ENCODE results near the gene ENPP6. TPM values are rescaled to one million over a fixed set of nuclear protein-coding genes. Genes with fewer than 3 reads are reported as not detected.

Gene ENPP6
- total and polyA plus RNA-seq, 2 donors (not counting 3 experiments of a cell fraction or from before 2014, with no cell fraction given), result not detected

DNA sequence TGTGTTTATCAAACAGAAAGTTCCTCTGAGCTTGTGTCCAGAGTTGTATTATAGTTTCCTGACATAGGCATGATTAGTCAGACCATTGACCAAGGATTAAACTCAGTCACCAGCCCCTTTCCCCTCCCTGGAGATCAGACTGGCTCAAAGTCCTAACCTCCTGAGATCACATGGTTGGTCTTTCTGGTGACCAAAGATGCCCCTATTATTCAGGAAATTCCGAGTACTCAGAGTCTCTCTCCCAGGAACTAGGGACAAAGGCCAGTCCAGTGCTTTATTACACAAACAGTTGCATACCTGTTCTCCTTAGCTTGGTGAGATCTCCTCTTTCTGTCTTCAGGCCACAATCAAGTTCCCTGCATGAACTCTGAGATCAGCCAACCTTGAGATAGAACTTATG, 14.5 kb upstream of the ENPP6 start:
- Histone ChIP-seq H2AFZ (ENCODE audit: low read depth, low read length) (no peak overlapping the region), H4K20me1 (replicated peaks; ENCODE audit: control insufficient read depth, extremely low read depth, insufficient read depth, low read length) (no peaks in the 10 kb centered on the region), H3K4me1 (ENCODE audit: control insufficient read depth, extremely low read depth, insufficient read depth, low read length) (no peaks in the 10 kb centered on the region), H3K36me3 (ENCODE audit: control insufficient read depth in 2 of 2, extremely low read depth in 1 of 2, insufficient read depth in 2 of 2, low read length in 2 of 2) (no peaks in the 10 kb centered on the region), H3K79me2 (ENCODE audit: control insufficient read depth, insufficient read depth, low read length) (no peaks in the 10 kb centered on the region), H3K9me1 (replicated peaks; ENCODE audit: control insufficient read depth, extremely low read depth, insufficient read depth, low read length) (no peaks in the 10 kb centered on the region), H3K9me3 (replicated peaks; ENCODE audit: control insufficient read depth, insufficient read depth, low read length) (no peaks in the 10 kb centered on the region), H3K4me3 (replicated peaks in 1 of 3; ENCODE audit: insufficient read depth in 1 of 3, low read depth in 1 of 3, low read length in 3 of 3) (no peak overlapping the region), H3K9ac (replicated peaks; ENCODE audit: extremely low read depth, insufficient read depth, low read length) (no peak overlapping the region), H3K4me2 (ENCODE audit: insufficient read depth, low read length) (no peak overlapping the region), H3K27ac (ENCODE audit: insufficient read depth, low read depth, low read length) (no peak overlapping the region), H3K27me3 (ENCODE audit: control insufficient read depth in 2 of 2, insufficient read depth in 2 of 2, low read length in 2 of 2) (peaks cover 3% of the 10 kb centered on the region in 2 experiments)
- no peak for FAIRE-seq
- ChIA-PET CTCF (no interaction called here), POLR2A (no interaction called here)
- dilution Hi-C loops (cut with MboI; ENCODE audit: extremely low pct_ligation_motif_present, low sequenced_read_pairs), result no loop called here
- no TSS peak for BruUV-seq (replicated peaks)
- no peak for DNase-seq (ENCODE audit: low read depth, low spot score)
- TF ChIP-seq JUN (IDR thresholded peaks at IDR 0.05; ENCODE audit: borderline replicate concordance, insufficient read depth, insufficient read length, low read depth) (no peak), GATA2 (IDR thresholded peaks at IDR 0.05; ENCODE audit: insufficient read depth, insufficient read length, low read depth, low read length) (no peak), POLR2AphosphoS5 (IDR thresholded peaks at IDR 0.05; ENCODE audit: insufficient read depth, low read depth, low read length) (no peak), EZH2 (IDR thresholded peaks at IDR 0.05; ENCODE audit: borderline replicate concordance, low read depth, low read length, severe bottlenecking) (no peak), MYC (IDR thresholded peaks at IDR 0.05; ENCODE audit: low read depth, low read length) (no peak)
- TF ChIP-seq, protein P1, sequence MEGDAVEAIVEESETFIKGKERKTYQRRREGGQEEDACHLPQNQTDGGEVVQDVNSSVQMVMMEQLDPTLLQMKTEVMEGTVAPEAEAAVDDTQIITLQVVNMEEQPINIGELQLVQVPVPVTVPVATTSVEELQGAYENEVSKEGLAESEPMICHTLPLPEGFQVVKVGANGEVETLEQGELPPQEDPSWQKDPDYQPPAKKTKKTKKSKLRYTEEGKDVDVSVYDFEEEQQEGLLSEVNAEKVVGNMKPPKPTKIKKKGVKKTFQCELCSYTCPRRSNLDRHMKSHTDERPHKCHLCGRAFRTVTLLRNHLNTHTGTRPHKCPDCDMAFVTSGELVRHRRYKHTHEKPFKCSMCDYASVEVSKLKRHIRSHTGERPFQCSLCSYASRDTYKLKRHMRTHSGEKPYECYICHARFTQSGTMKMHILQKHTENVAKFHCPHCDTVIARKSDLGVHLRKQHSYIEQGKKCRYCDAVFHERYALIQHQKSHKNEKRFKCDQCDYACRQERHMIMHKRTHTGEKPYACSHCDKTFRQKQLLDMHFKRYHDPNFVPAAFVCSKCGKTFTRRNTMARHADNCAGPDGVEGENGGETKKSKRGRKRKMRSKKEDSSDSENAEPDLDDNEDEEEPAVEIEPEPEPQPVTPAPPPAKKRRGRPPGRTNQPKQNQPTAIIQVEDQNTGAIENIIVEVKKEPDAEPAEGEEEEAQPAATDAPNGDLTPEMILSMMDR (IDR thresholded peaks at IDR 0.05; ENCODE audit: extremely low read depth in 1 of 2, insufficient read depth in 1 of 2, low read depth in 1 of 2, low read length in 2 of 2), result no peak
- intact Hi-C loops (cut with micrococcal nuclease), result no loop called here

DNA sequence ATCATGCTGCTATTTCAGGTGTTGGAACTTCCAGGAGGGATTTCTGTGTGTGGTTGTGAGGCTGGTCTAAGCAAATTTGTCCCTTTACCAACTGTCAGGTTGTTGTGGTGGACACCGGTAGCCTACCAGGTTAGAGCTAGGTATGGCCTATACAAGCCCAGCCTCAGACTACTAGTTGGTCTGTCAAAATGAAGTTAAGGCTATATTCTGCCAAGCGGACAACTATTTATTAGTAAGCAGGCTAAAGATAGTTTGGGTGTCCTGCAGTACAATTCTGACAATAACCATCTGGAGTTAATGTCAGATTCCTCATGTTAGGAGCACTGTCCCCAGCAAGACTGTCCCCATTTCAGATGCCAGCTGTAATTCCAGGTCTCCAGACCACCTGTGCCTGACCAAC, 13.9 kb upstream of the ENPP6 start:
- H3K4me3 ChIP-seq (replicated peaks in 1 of 3; ENCODE audit: insufficient read depth in 1 of 3, low read depth in 1 of 3, low read length in 3 of 3), result no peak overlapping the region
- dilution Hi-C loops (cut with MboI; ENCODE audit: extremely low pct_ligation_motif_present, low sequenced_read_pairs), result no loop called here
- no peaks in the 10 kb centered on the region for H3K36me3 ChIP-seq (ENCODE audit: control insufficient read depth in 2 of 2, extremely low read depth in 1 of 2, insufficient read depth in 2 of 2, low read length in 2 of 2)
- H3K9me1 ChIP-seq (replicated peaks; ENCODE audit: control insufficient read depth, extremely low read depth, insufficient read depth, low read length), result no peaks in the 10 kb centered on the region
- TF ChIP-seq, protein P2, sequence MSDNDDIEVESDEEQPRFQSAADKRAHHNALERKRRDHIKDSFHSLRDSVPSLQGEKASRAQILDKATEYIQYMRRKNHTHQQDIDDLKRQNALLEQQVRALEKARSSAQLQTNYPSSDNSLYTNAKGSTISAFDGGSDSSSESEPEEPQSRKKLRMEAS (IDR thresholded peaks at IDR 0.05; ENCODE audit: insufficient read depth, insufficient read length), result no peak
- TF ChIP-seq EZH2 (IDR thresholded peaks at IDR 0.05; ENCODE audit: borderline replicate concordance, low read depth, low read length, severe bottlenecking) (no peak), JUN (IDR thresholded peaks at IDR 0.05; ENCODE audit: borderline replicate concordance, insufficient read depth, insufficient read length, low read depth) (no peak), POLR2AphosphoS5 (IDR thresholded peaks at IDR 0.05; ENCODE audit: insufficient read depth, low read depth, low read length) (no peak), GATA2 (IDR thresholded peaks at IDR 0.05; ENCODE audit: insufficient read depth, insufficient read length, low read depth, low read length) (no peak), POLR2A (IDR thresholded peaks at IDR 0.05; ENCODE audit: low read depth, low read length) (no peak), FOS (IDR thresholded peaks at IDR 0.05; ENCODE audit: borderline replicate concordance, insufficient read depth, low read length) (no peak), MYC (IDR thresholded peaks at IDR 0.05; ENCODE audit: low read depth, low read length) (no peak)
- TF ChIP-seq, protein P1 (IDR thresholded peaks at IDR 0.05; ENCODE audit: extremely low read depth in 1 of 2, insufficient read depth in 1 of 2, low read depth in 1 of 2, low read length in 2 of 2), result no peak
- POLR2A ChIA-PET, result no interaction called here
- no peak overlapping the region for H2AFZ ChIP-seq (ENCODE audit: low read depth, low read length)
- CTCF ChIA-PET, result interaction anchor here (1.0 kb wide), 1 partner anchor 14 kb away, joined by 3 read pairs; the partner anchor contains the start of gene ENPP6
- intact Hi-C loops (cut with micrococcal nuclease), result no loop called here
- no peak overlapping the region for H3K27ac ChIP-seq (ENCODE audit: insufficient read depth, low read depth, low read length)
- FAIRE-seq (no peak), DNase-seq (ENCODE audit: low read depth, low spot score) (no peak)
- no peak overlapping the region for H3K4me2 ChIP-seq (ENCODE audit: insufficient read depth, low read length)
- H3K4me1 ChIP-seq (ENCODE audit: control insufficient read depth, extremely low read depth, insufficient read depth, low read length), result no peaks in the 10 kb centered on the region
- BruUV-seq (replicated peaks), result no TSS peak
- H3K9me3 ChIP-seq (replicated peaks; ENCODE audit: control insufficient read depth, insufficient read depth, low read length), result no peaks in the 10 kb centered on the region
- no peaks in the 10 kb centered on the region for H4K20me1 ChIP-seq (replicated peaks; ENCODE audit: control insufficient read depth, extremely low read depth, insufficient read depth, low read length)
- H3K27me3 ChIP-seq (ENCODE audit: control insufficient read depth in 2 of 2, insufficient read depth in 2 of 2, low read length in 2 of 2), result peaks cover 0 to under 1% of the 10 kb centered on the region in 2 experiments
- H3K79me2 ChIP-seq (ENCODE audit: control insufficient read depth, insufficient read depth, low read length), result no peaks in the 10 kb centered on the region
- H3K9ac ChIP-seq (replicated peaks; ENCODE audit: extremely low read depth, insufficient read depth, low read length), result no peak overlapping the region

Data from endothelial cell of umbilical vein (primary cell).